AG09309 (cell line): ENCODE data around the gene COG3.

ENCODE experiments used
- DNase-seq: peaks from one replicate; pipeline ENCODE4 v3.0.0-alpha.2; 2010; ENCODE audit warnings: low read depth
- H3K4me3 ChIP-seq: 2 replicates; pipeline ENCODE4 v1.5.1; 2011; ENCODE audit warnings: mild to moderate bottlenecking, low read depth, low read length, moderate library complexity; ENCODE audit not compliant: control insufficient read depth
- CTCF ChIP-seq: IDR thresholded peaks from 2 replicates; pipeline ENCODE4 v1.5.1; 2011; ENCODE audit warnings: mild to moderate bottlenecking, low read depth, low read length, inconsistent platforms; ENCODE audit not compliant: insufficient read depth, control insufficient read depth; ENCODE audit errors: missing control alignments

Gene COG3

GRCh38 chr13:45548281-45548680 lies 83.5 kb downstream of the COG3 start:
- no peak overlapping the region for H3K4me3 ChIP-seq
- TF ChIP-seq CTCF = no peak
- DNase-seq = no peak

DNA sequence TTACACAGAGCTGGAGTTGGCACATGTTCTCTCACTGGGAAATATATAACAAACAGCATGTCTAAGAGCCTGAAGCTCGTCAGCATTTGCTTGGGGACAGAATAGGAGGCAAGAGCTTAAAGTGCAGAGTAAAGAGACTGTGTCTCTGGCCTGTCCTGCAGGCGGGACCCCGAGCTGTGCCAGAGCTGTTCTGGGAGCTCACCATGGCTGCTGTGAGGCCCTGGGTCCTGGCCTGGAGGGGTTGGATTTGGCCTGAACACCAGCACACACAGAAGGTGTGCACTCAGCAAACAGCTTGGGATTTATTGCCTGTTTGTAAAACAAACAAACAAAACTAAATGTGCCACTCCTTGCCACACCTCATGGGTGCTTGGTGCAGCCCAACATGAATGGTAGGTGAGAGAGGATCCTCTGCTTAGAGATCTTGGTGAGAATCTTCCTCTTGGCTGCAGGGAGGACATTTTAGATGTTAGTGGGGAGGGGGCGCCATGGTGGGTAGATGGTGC lies 89.9 kb downstream of the COG3 start:
- DNase-seq = no peak
- H3K4me3 ChIP-seq = no peak overlapping the region
- no peak for TF ChIP-seq CTCF

- TF ChIP-seq CTCF = no peak
- DNase-seq = peak; percentile 3
- no peak overlapping the region for H3K4me3 ChIP-seq
Measured at GRCh38 chr13:45564133-45564776, 99.5 kb downstream of the COG3 start.

- H3K4me3 ChIP-seq = no peak overlapping the region
- no peak for DNase-seq
- TF ChIP-seq CTCF = no peak
Measured at GRCh38 chr13:45565331-45565730, 100.6 kb downstream of the COG3 start.

GRCh38 chr13:45575146-45575829 lies 110.5 kb downstream of the COG3 start:
- no peak overlapping the region for H3K4me3 ChIP-seq
- no peak for TF ChIP-seq CTCF
- DNase-seq = no peak

- no peak overlapping the region for H3K4me3 ChIP-seq
- no peak for DNase-seq
- TF ChIP-seq CTCF = no peak
Measured at GRCh38 chr13:45575830-45576180, 111.1 kb downstream of the COG3 start.

DNA sequence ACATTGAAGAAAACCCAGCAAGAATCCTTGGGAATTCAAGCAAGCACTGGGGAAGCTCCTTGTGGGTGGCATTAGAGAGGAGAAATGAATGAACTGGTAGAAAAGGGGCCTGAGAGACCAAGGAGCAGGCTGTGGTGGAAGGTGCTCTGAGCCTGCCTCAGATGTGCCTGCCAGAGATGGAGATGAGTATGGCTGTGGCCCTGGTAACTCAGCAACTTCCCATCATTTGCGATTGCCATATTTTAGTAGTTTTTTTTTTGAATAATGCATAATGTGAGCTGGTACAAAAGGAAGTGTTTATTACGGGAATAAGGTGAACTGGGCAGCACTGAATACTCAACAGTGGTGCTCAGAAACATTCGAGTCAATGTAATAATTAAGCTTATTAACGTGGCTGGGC lies 111.7 kb downstream of the COG3 start:
- no peak for DNase-seq
- no peak overlapping the region for H3K4me3 ChIP-seq
- TF ChIP-seq CTCF = no peak
